GM23248 (cell line): ENCODE data around the gene AKAP6.

Source experiments
- EZH2 ChIP-seq: fragments of 200-600 bp; sonication (generic); IDR thresholded peaks from 2 replicates; pipeline ENCODE4 v1.6.1; 2018; ENCODE audit warnings: antibody characterized with exemption, mild to moderate bottlenecking; ENCODE audit not compliant: insufficient read depth, poor library complexity, severe bottlenecking
- EZH2phosphoT487 ChIP-seq: fragments of 200-600 bp; sonication (generic); IDR thresholded peaks from 2 replicates; pipeline ENCODE4 v1.6.1; 2018; ENCODE audit warnings: antibody characterized with exemption, moderate library complexity, mild to moderate bottlenecking, low read depth; ENCODE audit not compliant: insufficient read depth

DNA sequence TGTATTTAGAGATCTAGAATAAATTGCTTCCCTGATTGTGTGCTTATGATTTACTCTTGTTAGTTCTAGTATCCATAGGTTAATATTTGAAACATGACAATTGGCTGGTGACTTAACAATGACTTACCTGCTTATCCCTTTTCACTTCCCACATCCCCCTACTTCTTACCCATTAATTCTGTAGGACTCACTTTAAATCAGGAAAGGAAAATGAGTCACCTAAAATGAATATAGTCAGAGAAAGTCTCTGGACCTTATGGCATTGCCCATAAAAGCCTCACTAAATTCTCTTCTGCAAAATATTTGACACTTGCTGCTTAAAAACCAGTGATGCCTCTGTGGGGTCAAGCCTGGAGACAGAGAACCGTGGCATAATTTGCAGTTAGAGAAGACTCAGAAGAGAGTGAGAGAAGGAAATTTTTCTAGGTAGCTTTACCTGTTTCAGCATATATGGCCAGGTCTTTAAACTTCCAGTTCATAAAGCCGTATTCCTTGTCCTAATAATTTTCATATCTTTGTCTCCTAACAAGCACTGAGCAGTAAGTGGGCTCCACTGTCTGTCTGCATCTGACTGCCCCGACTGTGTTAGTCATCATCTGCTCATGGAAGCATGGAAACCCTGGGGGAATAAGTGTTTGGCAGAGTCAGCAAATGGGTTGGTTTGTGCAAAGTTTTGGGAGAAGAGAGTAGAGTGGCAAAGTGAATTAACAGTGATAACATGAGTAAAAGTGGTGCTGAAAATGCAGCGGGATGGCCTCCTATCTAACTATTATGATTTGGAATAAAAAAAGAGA, 294.4 kb downstream of the AKAP6 start:
- TF ChIP-seq EZH2phosphoT487 (no peak), EZH2 (no peak)
